B cell (primary cell): ENCODE results near the gene KCNAB3. TPM values are rescaled to one million over a fixed set of nuclear protein-coding genes. Genes with fewer than 3 reads are reported as not detected.

Experiments used
- ATAC-seq: fragments of 200-7000 bp; cut with Tn5 transposase; one replicate; pipeline ENCODE4 v1.10.0; 2021; ENCODE audit warnings: low read depth, mild to moderate bottlenecking, moderate number of reproducible peaks, moderate library complexity
- CTCF ChIA-PET: fragments of 350-600 bp; sonication (Branson Sonifier 250); formaldehyde crosslinking; loops from one replicate; lab custom pipeline; 2021; ENCODE audit warnings: antibody characterized with exemption, inconsistent platforms; lab: Charles Lee
- POLR2A ChIA-PET: fragments of 350-600 bp; sonication (Branson Sonifier 250); formaldehyde crosslinking; loops from one replicate; lab custom pipeline; 2021; ENCODE audit warnings: antibody characterized with exemption; lab: Charles Lee
- DNase-seq: peaks from one replicate; pipeline ENCODE4 v3.0.0; 2013
- H2AFZ ChIP-seq: 2 replicates; pipeline ENCODE4 v1.6.1; 2012; ENCODE audit warnings: mild to moderate bottlenecking, low read depth, low read length; ENCODE audit not compliant: insufficient read depth, poor library complexity, severe bottlenecking
- H3K27ac ChIP-seq, 2 donors: 1 replicate in 1 of 2; 2 replicates in 1 of 2; pipeline ENCODE4 v1.5.1; 2012 to 2013; ENCODE audit warnings: low read length in 2 of 2, mild to moderate bottlenecking in 2 of 2, moderate library complexity in 1 of 2
- H3K27me3 ChIP-seq, 4 experiments: fragments of 200-600 bp in 1 of 4; sonication (generic) in 1 of 4; replicated peaks in 1 of 4; 1 replicate in 2 of 4; 2 replicates in 2 of 4; pipeline versions ENCODE4 v1.6.1 to v1.7.0; 2013 to 2016; ENCODE audit warnings: low read length in 3 of 4, mild to moderate bottlenecking in 2 of 4, mixed read lengths in 1 of 4, moderate library complexity in 1 of 4; ENCODE audit not compliant: insufficient read depth in 4 of 4, control insufficient read depth in 3 of 4; ENCODE audit errors: control extremely low read depth in 1 of 4
- H3K36me3 ChIP-seq, 2 experiments: replicated peaks in 1 of 2; 1 replicate in 1 of 2; 2 replicates in 1 of 2; pipeline versions ENCODE4 v1.6.1 to v1.7.1; 2013; ENCODE audit warnings: low read length in 1 of 2; ENCODE audit not compliant: insufficient read depth in 2 of 2, control insufficient read depth in 1 of 2; ENCODE audit errors: control extremely low read depth in 1 of 2, extremely low read depth in 1 of 2
- H3K4me1 ChIP-seq, 2 donors: fragments of 200-600 bp in 1 of 2; sonication (generic) in 1 of 2; 1 replicate in 1 of 2; 2 replicates in 1 of 2; pipeline versions ENCODE4 v1.5.1 to v1.6.1; 2013 to 2017; ENCODE audit warnings: low read length in 2 of 2; ENCODE audit not compliant: control insufficient read depth in 2 of 2, insufficient read depth in 2 of 2
- H3K4me2 ChIP-seq: replicated peaks from 2 replicates; pipeline ENCODE3; 2012; ENCODE audit warnings: mild to moderate bottlenecking, low read depth, low read length; ENCODE audit not compliant: poor library complexity, severe bottlenecking
- H3K4me3 ChIP-seq, 5 experiments: fragments of 200-600 bp in 1 of 5; sonication (generic) in 1 of 5; 1 replicate in 3 of 5; 2 replicates in 2 of 5; pipeline versions ENCODE4 v1.5.1 to v1.7.0; 2011 to 2016; ENCODE audit warnings: low read length in 4 of 5, mild to moderate bottlenecking in 4 of 5, low read depth in 2 of 5, control low read depth in 1 of 5, moderate library complexity in 1 of 5; ENCODE audit not compliant: insufficient read depth in 1 of 5; ENCODE audit errors: control extremely low read depth in 1 of 5, extremely low read depth in 1 of 5
- H3K79me2 ChIP-seq: fragments of 200-600 bp; sonication (generic); one replicate; pipeline ENCODE4 v1.6.0; 2016; ENCODE audit warnings: low read length; ENCODE audit not compliant: control insufficient read depth, insufficient read depth
- H3K9ac ChIP-seq: fragments of 200-600 bp; sonication (generic); 2 replicates; pipeline ENCODE4 v1.6.1; 2017; ENCODE audit warnings: mild to moderate bottlenecking, low read length, moderate library complexity
- H3K9me3 ChIP-seq, 3 donors: one replicate each; pipeline versions ENCODE4 v1.6.1 to v1.7.1; 2013; ENCODE audit warnings: low read length in 2 of 3; ENCODE audit not compliant: control insufficient read depth in 2 of 3, insufficient read depth in 1 of 3; ENCODE audit errors: control extremely low read depth in 1 of 3
- H4K20me1 ChIP-seq: 2 replicates; pipeline ENCODE4 v1.6.0; 2012; ENCODE audit warnings: mild to moderate bottlenecking, low read length; ENCODE audit not compliant: insufficient read depth, control insufficient read depth, poor library complexity, severe bottlenecking
- H3K27ac Mint-ChIP-seq: one replicate; pipeline ENCODE4 v1.8.0; 2021; ENCODE audit warnings: mixed read lengths
- H3K27me3 Mint-ChIP-seq: one replicate; pipeline ENCODE4 v1.8.0; 2021; ENCODE audit warnings: mixed read lengths
- H3K4me1 Mint-ChIP-seq: one replicate; pipeline ENCODE4 v1.8.0; 2021; ENCODE audit warnings: mixed read lengths
- H3K4me3 Mint-ChIP-seq: one replicate; pipeline ENCODE4 v1.8.0; 2021; ENCODE audit warnings: mixed read lengths
- H3K9me3 Mint-ChIP-seq: one replicate; pipeline ENCODE4 v1.8.0; 2022; ENCODE audit warnings: mixed read lengths; ENCODE audit not compliant: insufficient read depth
- CTCF ChIP-seq: fragments of 200-600 bp; IDR thresholded peaks from one replicate; pipeline ENCODE4 v1.8.0; 2022; ENCODE audit warnings: antibody characterized with exemption, mild to moderate bottlenecking
- EZH2 ChIP-seq: IDR thresholded peaks from 2 replicates; pipeline ENCODE4 v1.6.1; 2012; ENCODE audit warnings: borderline replicate concordance, low read depth, mild to moderate bottlenecking, moderate library complexity, low read length; ENCODE audit not compliant: insufficient read depth, poor library complexity, severe bottlenecking
- WGBS: methylation state at CpG from one replicate; pipeline ENCODE4 v1.1.5; 2013; ENCODE audit warnings: missing lambda C conversion rate; ENCODE audit not compliant: insufficient coverage; 5-methylcytosine and 5-hydroxymethylcytosine counted together
- intact Hi-C: fragments of 100-400 bp; cut with micrococcal nuclease; formaldehyde crosslinking; loops from one replicate; pipeline ENCODE4 v1.10.0; 2022
- polyA plus RNA-seq: library from polyadenylated mRNA; depleted of rRNA; stranded (reverse); fragments of >200 nt; gene quantifications from 2 replicates; pipeline ENCODE4 v1.2.3, GENCODE V29; 2012
- total RNA-seq, 2 donors: library from RNA; stranded (reverse); fragments of 120-200 nt in 1 of 2; gene quantifications; 1 replicate in 1 of 2; 2 replicates in 1 of 2; pipeline versions ENCODE4 v1.2.3 to v1.2.4, GENCODE V29; 2013 to 2022

Gene KCNAB3
- total and polyA plus RNA-seq, 2 donors (not counting 1 experiment from before 2014, with no cell fraction given): 11.4 to 16.3 TPM

GRCh38 chr17:7916385-7916682 is 13.3 kb downstream of the KCNAB3 start:
- POLR2A ChIA-PET: interaction anchor here (1.0 to 2.0 kb wide), 6 partner anchors 12 to 332 kb away, joined by 3 to 21 read pairs (median 4); partner anchors contain the start of genes CNTROB, CTC1, NAA38 and TRAPPC1
- no peak for DNase-seq
- Mint-ChIP-seq H3K27ac (peak overlapping the region; percentile 85), H3K27me3 (no peaks in the 10 kb centered on the region), H3K9me3 (no peaks in the 10 kb centered on the region), H3K4me3 (peak overlapping the region; percentile 93), H3K4me1 (peaks cover 24% of the 10 kb centered on the region)
- Histone ChIP-seq H3K27ac (peak overlapping the region; percentile 67 to 75), H3K4me3 (peak overlapping the region in 4 of 5 experiments; percentile 57 to 78 (median 76)), H3K4me1 (peaks cover 16 to 20% of the 10 kb centered on the region in 2 donors), H4K20me1 (no peaks in the 10 kb centered on the region), H3K9me3 (no peaks in the 10 kb centered on the region), H3K9ac (peak overlapping the region; percentile 84), H3K27me3 (no peaks in the 10 kb centered on the region), H3K4me2 (peak overlapping the region; percentile 94), H3K79me2 (no peaks in the 10 kb centered on the region), H2AFZ (peak overlapping the region; percentile 98), H3K36me3 (peaks cover 2 to 8% of the 10 kb centered on the region in 2 experiments)
- 66% methylated on average over 13 of the region's 15 CpGs for WGBS
- no peak for ATAC-seq
- CTCF ChIA-PET: interaction anchor here (0.6 to 16.7 kb wide), 21 partner anchors 15 to 379 kb away, joined by 3 to 284 read pairs (median 4); partner anchors contain the start of genes CNTROB, KCNAB3, SLC25A35 and TRAPPC1
- intact Hi-C loops: loop anchor here (5.0 kb wide), 1 partner anchor 59 kb away; the partner anchor contains the start of genes CYB5D1, NAA38 and TMEM88
- TF ChIP-seq EZH2: no peak
- TF ChIP-seq CTCF: no peak
